ENCODE measurements around the gene ZNF280A.
A peak's percentile ranks its signal among the peaks of the same experiment; 100 is the strongest.

ZNF280A gene

DNA sequence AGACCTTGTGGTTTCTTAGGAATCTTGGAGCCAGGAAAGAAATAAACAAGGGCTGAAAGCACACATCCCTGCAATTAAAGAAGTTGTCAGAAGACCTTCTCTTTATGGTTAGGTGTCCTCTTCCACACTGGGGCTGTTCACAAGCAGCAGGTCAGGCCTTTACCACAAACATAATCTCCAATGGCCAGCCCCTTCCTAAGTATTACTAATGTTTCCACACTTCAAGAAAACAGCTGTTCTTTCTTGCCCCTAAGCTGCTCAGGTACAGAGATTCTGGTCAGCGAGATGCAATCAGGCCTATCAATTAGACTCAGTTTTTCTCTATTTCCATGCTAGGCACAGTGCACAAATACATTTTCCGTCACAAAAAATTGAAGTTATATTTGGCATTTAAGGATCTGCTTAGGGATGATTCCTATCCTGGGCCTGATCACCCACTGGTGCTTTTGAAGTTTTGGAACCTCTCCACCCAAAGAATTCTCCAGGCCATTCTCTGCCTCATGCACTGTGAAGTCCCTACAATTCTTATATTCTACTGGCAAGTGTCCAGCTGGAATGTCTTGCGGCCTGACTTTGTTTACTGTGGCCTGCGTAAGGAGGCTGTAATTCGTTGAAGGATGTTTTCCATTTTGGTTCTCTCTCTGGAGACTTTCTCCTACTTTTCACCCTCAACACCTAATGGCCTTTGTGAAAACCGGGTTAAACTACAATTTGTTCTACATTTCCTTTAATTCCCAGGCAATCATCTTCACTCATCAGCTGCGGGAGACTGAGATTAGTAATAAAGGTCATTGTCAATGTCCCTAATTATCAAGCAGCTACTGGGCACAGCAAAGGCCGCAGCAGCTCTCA, 33.9 kb upstream of the ZNF280A start:
- DNase-seq (ENCODE audit: low read depth): no peak
- TF ChIP-seq POLR2A (IDR thresholded peaks at IDR 0.05; ENCODE audit: extremely low read depth, insufficient read length): no peak
- TF ChIP-seq, protein P1, sequence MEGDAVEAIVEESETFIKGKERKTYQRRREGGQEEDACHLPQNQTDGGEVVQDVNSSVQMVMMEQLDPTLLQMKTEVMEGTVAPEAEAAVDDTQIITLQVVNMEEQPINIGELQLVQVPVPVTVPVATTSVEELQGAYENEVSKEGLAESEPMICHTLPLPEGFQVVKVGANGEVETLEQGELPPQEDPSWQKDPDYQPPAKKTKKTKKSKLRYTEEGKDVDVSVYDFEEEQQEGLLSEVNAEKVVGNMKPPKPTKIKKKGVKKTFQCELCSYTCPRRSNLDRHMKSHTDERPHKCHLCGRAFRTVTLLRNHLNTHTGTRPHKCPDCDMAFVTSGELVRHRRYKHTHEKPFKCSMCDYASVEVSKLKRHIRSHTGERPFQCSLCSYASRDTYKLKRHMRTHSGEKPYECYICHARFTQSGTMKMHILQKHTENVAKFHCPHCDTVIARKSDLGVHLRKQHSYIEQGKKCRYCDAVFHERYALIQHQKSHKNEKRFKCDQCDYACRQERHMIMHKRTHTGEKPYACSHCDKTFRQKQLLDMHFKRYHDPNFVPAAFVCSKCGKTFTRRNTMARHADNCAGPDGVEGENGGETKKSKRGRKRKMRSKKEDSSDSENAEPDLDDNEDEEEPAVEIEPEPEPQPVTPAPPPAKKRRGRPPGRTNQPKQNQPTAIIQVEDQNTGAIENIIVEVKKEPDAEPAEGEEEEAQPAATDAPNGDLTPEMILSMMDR (IDR thresholded peaks at IDR 0.05; ENCODE audit: low read depth, low read length): no peak
- TF ChIP-seq MYC (IDR thresholded peaks at IDR 0.05; ENCODE audit: low read depth, low read length): no peak
- TF ChIP-seq, protein P2, sequence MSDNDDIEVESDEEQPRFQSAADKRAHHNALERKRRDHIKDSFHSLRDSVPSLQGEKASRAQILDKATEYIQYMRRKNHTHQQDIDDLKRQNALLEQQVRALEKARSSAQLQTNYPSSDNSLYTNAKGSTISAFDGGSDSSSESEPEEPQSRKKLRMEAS (IDR thresholded peaks at IDR 0.05; ENCODE audit: low read depth, low read length): no peak
- H3K4me3 ChIP-seq (ENCODE audit: low read depth, low read length): no peak overlapping the region

DNA sequence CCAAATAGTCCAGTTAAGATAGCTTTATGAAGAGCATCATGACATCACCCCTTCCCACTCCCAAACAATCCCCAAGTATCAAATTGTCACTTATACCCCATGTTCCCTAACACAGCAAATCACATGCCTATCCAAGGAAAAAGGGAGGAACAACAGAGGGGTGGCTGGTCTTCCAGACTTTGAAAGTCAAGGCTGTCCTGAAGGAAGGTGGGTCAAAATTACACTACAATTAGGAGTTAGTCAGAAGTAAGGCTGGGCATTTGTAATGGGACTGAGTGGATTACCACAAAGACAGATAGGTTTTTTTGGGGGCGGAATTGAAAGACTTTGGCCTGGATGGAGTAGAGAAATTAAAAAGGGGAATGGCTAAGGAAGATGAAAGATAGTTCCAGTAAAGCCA, 33.1 kb upstream of the ZNF280A start:
- no peak overlapping the region for H3K4me3 ChIP-seq (ENCODE audit: low read depth, low read length)
- no peak for DNase-seq (ENCODE audit: low read depth)

DNA sequence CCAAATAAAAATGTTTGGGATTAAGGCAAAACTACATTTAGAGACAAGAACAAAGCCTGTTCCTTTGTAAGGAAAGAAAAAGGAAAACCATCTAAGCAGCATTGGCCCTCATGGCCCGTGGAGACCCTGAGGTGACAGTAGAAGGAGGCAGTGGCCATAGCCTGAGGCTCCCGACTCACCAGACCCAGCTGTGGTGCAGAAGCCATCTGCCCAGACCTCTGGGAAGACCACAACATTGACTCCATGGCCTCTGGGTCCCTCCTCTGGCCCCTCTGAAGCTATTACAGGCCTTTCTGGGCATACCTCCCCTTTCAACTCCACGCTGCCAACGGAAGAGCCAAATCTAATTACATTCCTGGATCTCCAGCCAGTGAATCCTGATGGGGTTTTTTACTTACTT, 32.6 kb upstream of the ZNF280A start:
- no peak for TF ChIP-seq POLR2A (IDR thresholded peaks at IDR 0.05; ENCODE audit: extremely low read depth, insufficient read length)
- TF ChIP-seq, protein P1 (IDR thresholded peaks at IDR 0.05; ENCODE audit: low read depth, low read length): peak; percentile 8
- DNase-seq (ENCODE audit: low read depth): peak; percentile 58
- no peak overlapping the region for H3K4me3 ChIP-seq (ENCODE audit: low read depth, low read length)

More for the DNA sequence above, 33.1 kb upstream of the ZNF280A start:
- TF ChIP-seq, protein P2 (IDR thresholded peaks at IDR 0.05; ENCODE audit: low read depth, low read length): no peak
- TF ChIP-seq POLR2A (IDR thresholded peaks at IDR 0.05; ENCODE audit: extremely low read depth, insufficient read length) (no peak), MYC (IDR thresholded peaks at IDR 0.05; ENCODE audit: low read depth, low read length) (no peak)
- TF ChIP-seq, protein P1 (IDR thresholded peaks at IDR 0.05; ENCODE audit: low read depth, low read length): no peak

DNA sequence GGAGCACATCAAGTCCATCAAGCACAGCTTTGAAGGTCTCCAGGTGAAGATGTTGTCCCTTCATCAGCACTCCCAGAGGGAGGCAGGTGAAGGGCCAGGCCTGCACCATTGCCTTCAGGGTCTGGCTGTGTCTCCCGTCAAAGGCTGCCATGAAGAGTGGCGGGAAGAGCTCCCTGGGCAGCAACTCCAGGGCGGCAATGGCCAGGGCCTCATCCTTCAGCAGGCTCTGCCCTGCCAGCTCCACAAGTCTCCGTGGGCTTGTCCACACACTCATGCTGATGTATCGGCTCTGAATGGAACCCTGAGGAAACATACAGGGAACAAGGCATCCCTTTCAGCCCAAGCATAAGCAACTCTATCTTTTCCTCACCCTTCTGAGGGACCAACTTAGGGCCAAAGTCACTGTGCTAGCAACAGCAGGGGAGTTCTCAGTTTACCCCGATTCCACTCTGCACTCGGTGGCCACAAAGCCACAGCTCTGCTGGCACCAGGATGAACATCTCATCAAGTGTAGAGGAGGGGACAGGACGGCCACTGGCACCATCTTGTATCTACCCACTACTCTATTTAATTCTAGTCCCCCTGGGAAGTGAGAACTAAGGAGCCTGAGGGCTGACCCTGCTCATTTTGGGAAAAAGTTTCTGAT, 30.8 kb upstream of the ZNF280A start:
- TF ChIP-seq, protein P2 (IDR thresholded peaks at IDR 0.05; ENCODE audit: low read depth, low read length): no peak
- TF ChIP-seq POLR2A (IDR thresholded peaks at IDR 0.05; ENCODE audit: extremely low read depth, insufficient read length) (no peak), MYC (IDR thresholded peaks at IDR 0.05; ENCODE audit: low read depth, low read length) (no peak)
- TF ChIP-seq, protein P1 (IDR thresholded peaks at IDR 0.05; ENCODE audit: low read depth, low read length): no peak
- H3K4me3 ChIP-seq (ENCODE audit: low read depth, low read length): no peak overlapping the region
- DNase-seq (ENCODE audit: low read depth): no peak

DNA sequence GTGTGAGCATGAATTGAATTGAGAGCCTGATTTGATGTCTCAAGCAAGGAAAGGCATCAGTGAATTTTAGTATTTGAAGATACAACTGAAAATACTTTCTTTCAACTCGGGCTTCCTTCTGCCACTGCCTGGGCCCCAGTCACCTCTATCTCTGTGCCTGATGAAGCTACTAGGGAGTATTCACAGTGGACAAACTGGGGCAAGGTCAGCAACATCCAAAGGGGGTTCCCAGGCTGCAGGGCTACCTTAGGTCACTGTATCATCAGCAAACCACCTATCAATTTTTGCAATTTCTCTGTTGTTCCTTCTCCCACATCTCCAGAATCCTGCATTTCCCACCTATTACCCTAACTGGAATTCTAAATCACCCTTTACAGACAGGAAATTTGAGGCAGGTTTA, 28.8 kb upstream of the ZNF280A start:
- TF ChIP-seq MYC (IDR thresholded peaks at IDR 0.05; ENCODE audit: low read depth, low read length): no peak
- TF ChIP-seq, protein P2 (IDR thresholded peaks at IDR 0.05; ENCODE audit: low read depth, low read length): no peak
- TF ChIP-seq, protein P1 (IDR thresholded peaks at IDR 0.05; ENCODE audit: low read depth, low read length): no peak
- no peak for TF ChIP-seq POLR2A (IDR thresholded peaks at IDR 0.05; ENCODE audit: extremely low read depth, insufficient read length)
- DNase-seq (ENCODE audit: low read depth): no peak
- no peak overlapping the region for H3K4me3 ChIP-seq (ENCODE audit: low read depth, low read length)
